ENCODE measurements around the gene PLXNA2. TPM values are rescaled to one million over a fixed set of nuclear protein-coding genes. Genes with fewer than 3 reads are reported as not detected.

The PLXNA2 gene
- total RNA-seq, 1 experiment from 2014 or later = 17.7 TPM

GRCh38 chr1:208240662-208241355 lies 3.4 kb downstream of the PLXNA2 start:
- DNase-seq (ENCODE audit: low read depth) = peak; percentile 63

- no peak for DNase-seq (ENCODE audit: low read depth)
These were observed 4.5 kb downstream of the PLXNA2 start for GRCh38 chr1:208239473-208240381.

GRCh38 chr1:208238710-208239472 lies 5.3 kb downstream of the PLXNA2 start:
- peak; percentile 73 for DNase-seq (ENCODE audit: low read depth)

GRCh38 chr1:208237241-208237640 lies 6.9 kb downstream of the PLXNA2 start:
- no peak for DNase-seq (ENCODE audit: low read depth)

GRCh38 chr1:208235982-208236761 lies 8.0 kb downstream of the PLXNA2 start:
- peak; percentile 89 for DNase-seq (ENCODE audit: low read depth)

GRCh38 chr1:208235356-208235981 lies 8.7 kb downstream of the PLXNA2 start:
- peak; percentile 67 for DNase-seq (ENCODE audit: low read depth)

- DNase-seq (ENCODE audit: low read depth) = peak; percentile 66
These were observed 9.5 kb downstream of the PLXNA2 start for GRCh38 chr1:208234721-208235120.

GRCh38 chr1:208233978-208234377 lies 10.2 kb downstream of the PLXNA2 start:
- DNase-seq (ENCODE audit: low read depth) = no peak

GRCh38 chr1:208233546-208233945 lies 10.6 kb downstream of the PLXNA2 start:
- peak; percentile 69 for DNase-seq (ENCODE audit: low read depth)

GRCh38 chr1:208232662-208233038 lies 11.5 kb downstream of the PLXNA2 start:
- no peak for DNase-seq (ENCODE audit: low read depth)

GRCh38 chr1:208231881-208232661 lies 12.1 kb downstream of the PLXNA2 start:
- DNase-seq (ENCODE audit: low read depth) = peak; percentile 94

GRCh38 chr1:208230668-208231529 lies 13.3 kb downstream of the PLXNA2 start:
- no peak for DNase-seq (ENCODE audit: low read depth)

- DNase-seq (ENCODE audit: low read depth) = no peak
These were observed 15.6 kb downstream of the PLXNA2 start for GRCh38 chr1:208228550-208228949.

- no peak for DNase-seq (ENCODE audit: low read depth)
These were observed 16.2 kb downstream of the PLXNA2 start for GRCh38 chr1:208228026-208228425.

GRCh38 chr1:208227366-208227765 lies 16.8 kb downstream of the PLXNA2 start:
- no peak for DNase-seq (ENCODE audit: low read depth)

- no peak for DNase-seq (ENCODE audit: low read depth)
These were observed 17.9 kb downstream of the PLXNA2 start for GRCh38 chr1:208225954-208226937.

- no peak for DNase-seq (ENCODE audit: low read depth)
These were observed 19.9 kb downstream of the PLXNA2 start for GRCh38 chr1:208224192-208224713.

Data from LHCN-M2 (cell line).